ENCODE results near the gene TRPM5.

GRCh38 chr11:2402890-2403645 lies 41.2 kb downstream of the TRPM5 start:
- TF ChIP-seq CTCF (optimal IDR thresholded peaks at IDR 0.05 in 1 of 3, IDR thresholded peaks at IDR 0.05 in 1 of 3, conservative IDR thresholded peaks at IDR 0.05 in 1 of 3; ENCODE audit: extremely low read depth in 1 of 3, insufficient read depth in 2 of 3, low read length in 3 of 3), result no peak
- TF ChIP-seq EZH2 (IDR thresholded peaks at IDR 0.05; ENCODE audit: low read length), result no peak
